ENCODE data around the gene B4GALT1. TPM values are rescaled to one million over a fixed set of nuclear protein-coding genes. Genes with fewer than 3 reads are reported as not detected.

The B4GALT1 gene
- total and polyA plus RNA-seq, 7 donors = 20.3 to 107 (median 25.5) TPM

DNA sequence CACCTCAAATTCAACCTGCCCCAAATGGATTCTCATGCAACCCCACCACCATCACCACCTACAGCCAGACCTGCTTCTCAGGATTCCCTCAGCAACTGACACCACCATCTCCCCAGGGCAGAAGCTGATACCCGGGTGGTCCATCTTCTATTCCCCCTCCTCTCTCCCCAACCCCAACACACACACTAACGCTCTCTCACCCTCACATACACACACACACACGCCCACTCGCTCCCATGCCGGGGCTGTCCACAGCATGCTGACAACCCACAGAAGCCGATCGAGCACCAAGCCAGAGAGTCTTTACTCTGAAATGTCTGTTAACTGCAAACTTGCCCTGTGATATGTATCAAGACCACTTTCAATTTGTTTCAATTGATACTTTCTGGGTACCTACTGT is 28.4 kb downstream of the B4GALT1 start:
- H3K9me3 ChIP-seq = no peaks in the 10 kb centered on the region
- no peaks in the 10 kb centered on the region for H3K27me3 ChIP-seq
- H3K4me3 ChIP-seq = no peak overlapping the region
- intact Hi-C loops (cut with DNase I) = loop anchor here (5.0 to 10.0 kb wide), 2 partner anchors 89 to 1176 kb away; no protein-coding TSS in a partner anchor
- peaks cover 0 to 14% (median 5%) of the 10 kb centered on the region in 4 donors for H3K36me3 ChIP-seq
- H3K27ac ChIP-seq = peak overlapping the region in 3 of 4 donors; percentile 59 to 78 (median 63)
- peaks cover 0 to 76% (median 40%) of the 10 kb centered on the region in 4 donors for H3K4me1 ChIP-seq
- no peak for DNase-seq
- 88 to 93% methylated on average over 7 of the region's 7 CpGs for WGBS, 2 donors
- TF ChIP-seq POLR2A (IDR thresholded peaks at IDR 0.05) (no peak), POLR2AphosphoS5 (IDR thresholded peaks at IDR 0.05) (no peak), EP300 (IDR thresholded peaks at IDR 0.05) (no peak)
- TF ChIP-seq, protein P1, sequence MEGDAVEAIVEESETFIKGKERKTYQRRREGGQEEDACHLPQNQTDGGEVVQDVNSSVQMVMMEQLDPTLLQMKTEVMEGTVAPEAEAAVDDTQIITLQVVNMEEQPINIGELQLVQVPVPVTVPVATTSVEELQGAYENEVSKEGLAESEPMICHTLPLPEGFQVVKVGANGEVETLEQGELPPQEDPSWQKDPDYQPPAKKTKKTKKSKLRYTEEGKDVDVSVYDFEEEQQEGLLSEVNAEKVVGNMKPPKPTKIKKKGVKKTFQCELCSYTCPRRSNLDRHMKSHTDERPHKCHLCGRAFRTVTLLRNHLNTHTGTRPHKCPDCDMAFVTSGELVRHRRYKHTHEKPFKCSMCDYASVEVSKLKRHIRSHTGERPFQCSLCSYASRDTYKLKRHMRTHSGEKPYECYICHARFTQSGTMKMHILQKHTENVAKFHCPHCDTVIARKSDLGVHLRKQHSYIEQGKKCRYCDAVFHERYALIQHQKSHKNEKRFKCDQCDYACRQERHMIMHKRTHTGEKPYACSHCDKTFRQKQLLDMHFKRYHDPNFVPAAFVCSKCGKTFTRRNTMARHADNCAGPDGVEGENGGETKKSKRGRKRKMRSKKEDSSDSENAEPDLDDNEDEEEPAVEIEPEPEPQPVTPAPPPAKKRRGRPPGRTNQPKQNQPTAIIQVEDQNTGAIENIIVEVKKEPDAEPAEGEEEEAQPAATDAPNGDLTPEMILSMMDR (IDR thresholded peaks at IDR 0.05) = no peak

DNA sequence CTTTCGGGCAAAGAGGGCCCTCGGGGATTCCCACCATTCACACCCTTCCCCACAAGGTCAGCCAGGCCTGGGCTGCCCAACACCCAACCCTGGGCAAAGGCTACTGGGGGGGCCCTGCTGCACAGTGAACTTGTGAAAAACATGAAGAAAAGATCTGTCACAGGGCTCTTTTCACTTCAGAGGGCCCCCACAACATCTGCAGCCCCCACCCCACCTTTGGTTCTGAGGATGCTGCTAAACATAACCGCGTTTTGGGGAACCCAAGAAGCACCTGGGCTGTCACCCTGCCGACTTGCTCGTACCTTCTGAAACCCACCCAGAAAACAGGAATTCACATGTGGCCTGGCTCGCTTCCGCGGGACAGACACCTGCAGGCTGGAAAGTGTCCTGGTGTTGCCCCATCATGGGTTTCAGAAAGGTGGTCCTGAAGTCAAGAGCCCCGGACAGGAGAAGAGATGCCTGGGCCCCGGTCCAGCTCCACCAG is 29.3 kb downstream of the B4GALT1 start:
- 69 to 89% methylated on average over 11 of the region's 11 CpGs for WGBS, 2 donors
- DNase-seq = peak; percentile 50

DNA sequence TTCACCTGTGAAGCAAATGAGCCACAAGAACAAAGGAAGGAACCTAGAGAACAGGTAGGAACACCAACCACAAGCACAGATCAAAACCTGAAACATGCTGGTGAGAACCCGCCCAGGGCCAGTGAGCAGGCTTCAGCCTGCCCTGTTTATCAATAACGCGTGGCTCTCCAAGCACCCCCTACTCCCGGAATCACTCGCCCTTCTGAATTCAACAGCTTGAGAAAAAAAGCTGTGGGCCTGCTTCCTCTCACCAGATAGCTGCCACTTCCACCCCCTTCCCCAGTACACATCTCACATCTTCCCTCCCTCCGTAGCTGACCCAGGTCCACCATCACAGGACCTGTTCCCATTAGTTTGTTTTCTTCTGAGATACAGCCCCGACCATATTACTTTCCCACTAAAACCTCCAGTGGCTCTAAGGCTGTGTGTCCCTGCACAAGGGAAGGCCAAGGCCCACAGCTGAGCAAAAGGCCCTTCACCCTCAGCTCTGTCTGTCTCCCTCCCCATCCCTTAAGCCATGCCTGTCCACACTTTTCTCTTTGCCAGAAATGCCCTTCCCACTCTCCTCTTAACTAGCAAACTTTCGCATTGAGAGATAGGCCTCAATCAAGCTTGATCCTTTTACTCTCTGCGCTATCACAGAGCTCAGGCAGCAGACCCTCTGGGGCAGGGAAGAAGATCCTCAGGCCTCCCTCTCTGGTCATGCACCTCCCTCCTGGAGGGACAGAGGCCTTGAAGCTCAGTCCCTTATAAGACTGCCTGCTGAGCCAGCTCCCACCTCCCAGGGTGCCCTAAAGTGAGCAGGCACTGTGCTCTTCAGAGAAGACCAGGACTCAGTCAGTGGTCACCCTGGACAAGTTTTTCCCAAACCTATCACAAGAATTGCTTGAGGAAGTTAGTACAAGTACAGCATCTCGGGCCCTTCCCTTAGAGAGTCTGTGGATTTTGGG is 30.1 kb downstream of the B4GALT1 start:
- H3K9me3 ChIP-seq = no peaks in the 10 kb centered on the region
- TF ChIP-seq, protein P1 (IDR thresholded peaks at IDR 0.05) = no peak
- no peak for TF ChIP-seq POLR2AphosphoS5 (IDR thresholded peaks at IDR 0.05)
- TF ChIP-seq POLR2A (IDR thresholded peaks at IDR 0.05) = no peak
- TF ChIP-seq EP300 (IDR thresholded peaks at IDR 0.05) = no peak
- H3K27ac ChIP-seq = no peak overlapping the region
- H3K36me3 ChIP-seq = peaks cover 6 to 31% (median 9%) of the 10 kb centered on the region in 4 donors
- H3K27me3 ChIP-seq = no peaks in the 10 kb centered on the region
- H3K4me1 ChIP-seq = peaks cover 0 to 66% (median 36%) of the 10 kb centered on the region in 4 donors
- WGBS, 2 donors = 70 to 85% methylated on average over 10 of the region's 10 CpGs
- intact Hi-C loops (cut with DNase I) = loop anchor here (5.0 to 10.0 kb wide), 2 partner anchors 90 to 1178 kb away; no protein-coding TSS in a partner anchor
- DNase-seq = peak; percentile 54
- H3K4me3 ChIP-seq = no peak overlapping the region

More for the DNA sequence above, 29.3 kb downstream of the B4GALT1 start:
- Histone ChIP-seq H3K36me3 (peaks cover 6 to 24% (median 9%) of the 10 kb centered on the region in 4 donors), H3K9me3 (no peaks in the 10 kb centered on the region), H3K4me3 (no peak overlapping the region), H3K27me3 (no peaks in the 10 kb centered on the region), H3K27ac (no peak overlapping the region), H3K4me1 (peaks cover 0 to 66% (median 40%) of the 10 kb centered on the region in 4 donors)
- TF ChIP-seq EP300 (IDR thresholded peaks at IDR 0.05) = no peak
- TF ChIP-seq, protein P1 (IDR thresholded peaks at IDR 0.05) = no peak
- TF ChIP-seq POLR2A (IDR thresholded peaks at IDR 0.05) = no peak
- intact Hi-C loops (cut with DNase I) = loop anchor here (5.0 to 10.0 kb wide), 2 partner anchors 89 to 1177 kb away; no protein-coding TSS in a partner anchor

DNA sequence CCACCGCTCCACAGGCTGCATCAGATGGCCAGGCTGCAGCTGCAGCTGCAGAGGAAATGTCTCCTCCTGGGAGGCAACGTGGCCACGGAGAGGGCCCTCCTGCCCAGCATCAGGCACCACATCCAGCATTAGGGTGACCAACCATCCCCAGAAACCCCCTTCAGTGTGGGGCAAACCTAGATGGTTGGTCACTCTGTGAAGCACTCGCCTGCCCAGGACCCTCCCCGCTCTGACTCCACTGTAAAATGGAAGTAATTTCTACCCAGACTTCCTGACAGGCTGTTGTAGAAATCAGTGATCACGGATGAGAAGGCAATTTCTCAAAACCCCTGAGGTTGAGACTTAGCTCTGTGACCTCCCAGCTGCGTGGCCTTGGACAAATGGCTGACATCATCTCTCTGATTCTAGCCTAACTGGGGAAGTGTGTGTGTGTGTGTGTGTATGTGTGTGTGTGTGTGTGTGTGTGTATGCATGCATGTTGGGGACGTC is 31.6 kb downstream of the B4GALT1 start:
- Histone ChIP-seq H3K9me3 (no peaks in the 10 kb centered on the region), H3K27ac (no peak overlapping the region), H3K36me3 (peaks cover 6 to 41% (median 9%) of the 10 kb centered on the region in 4 donors), H3K4me3 (no peak overlapping the region), H3K27me3 (no peaks in the 10 kb centered on the region), H3K4me1 (peaks cover 0 to 61% (median 28%) of the 10 kb centered on the region in 4 donors)
- peak; percentile 57 for DNase-seq
- no peak for TF ChIP-seq POLR2AphosphoS5 (IDR thresholded peaks at IDR 0.05)
- TF ChIP-seq EP300 (IDR thresholded peaks at IDR 0.05) = no peak
- no peak for TF ChIP-seq POLR2A (IDR thresholded peaks at IDR 0.05)
- TF ChIP-seq, protein P1 (IDR thresholded peaks at IDR 0.05) = no peak
- intact Hi-C loops (cut with DNase I) = loop anchor here (5.0 to 10.0 kb wide), 2 partner anchors 92 to 1179 kb away; no protein-coding TSS in a partner anchor
- WGBS, 2 donors = 59 to 86% methylated on average over 8 of the region's 8 CpGs

Measured in sigmoid colon (tissue), 7 donors.